K562 (cell line): ENCODE data around the gene GFAP. TPM values are rescaled to one million over a fixed set of nuclear protein-coding genes. Genes with fewer than 3 reads are reported as not detected.
A peak's percentile ranks its signal among the peaks of the same experiment; 100 is the strongest.

Source experiments
- FOXP1 ChIP-seq: sonication (generic); formaldehyde crosslinking; IDR thresholded peaks from 2 replicates; pipeline ENCODE4 v1.8.0; 2022; ENCODE audit warnings: mild to moderate bottlenecking, missing genetic modification reagents
- GMEB1 ChIP-seq: fragments of 250-450 bp; sonication (Bioruptor Pico); IDR thresholded peaks from 2 replicates; pipeline ENCODE4 v1.4.0; 2020; ENCODE audit warnings: mild to moderate bottlenecking
- HDAC1 ChIP-seq, 2 experiments: fragments of 450-650 bp; IDR thresholded peaks; 2 replicates each; pipeline ENCODE4 v1.6.1; 2016 to 2017; ENCODE audit warnings: inconsistent platforms in 1 of 2, mild to moderate bottlenecking in 1 of 2, moderate library complexity in 1 of 2
- L3MBTL2 ChIP-seq: fragments of 450-650 bp; IDR thresholded peaks from 2 replicates; pipeline ENCODE4 v1.6.1; 2016; ENCODE audit warnings: mild to moderate bottlenecking, moderate library complexity
- MAX ChIP-seq: sonication (generic); formaldehyde crosslinking; IDR thresholded peaks from 2 replicates; pipeline ENCODE4 v1.9.0; 2022; ENCODE audit warnings: mild to moderate bottlenecking, missing genetic modification reagents
- MITF ChIP-seq: IDR thresholded peaks from 2 replicates; pipeline ENCODE4 v1.6.1; 2014; ENCODE audit warnings: antibody characterized with exemption
- MXD1 ChIP-seq: fragments of 250-450 bp; sonication (Bioruptor Pico); IDR thresholded peaks from 2 replicates; pipeline ENCODE4 v1.8.0; 2021; ENCODE audit warnings: borderline replicate concordance, mild to moderate bottlenecking, moderate library complexity; ENCODE audit not compliant: poor library complexity, severe bottlenecking
- NELFE ChIP-seq: IDR thresholded peaks from 2 replicates; pipeline ENCODE4 v1.6.1; 2011; ENCODE audit warnings: mild to moderate bottlenecking; ENCODE audit not compliant: insufficient read depth, insufficient read length
- PKNOX1 ChIP-seq: fragments of 450-650 bp; IDR thresholded peaks from 2 replicates; pipeline ENCODE4 v1.6.1; 2016
- POLR2AphosphoS5 ChIP-seq: IDR thresholded peaks from 2 replicates; pipeline ENCODE4 v1.6.1; 2011; ENCODE audit warnings: mild to moderate bottlenecking, low read depth, low read length, moderate library complexity; ENCODE audit not compliant: control insufficient read depth, insufficient read depth
- POLR3G ChIP-seq: IDR thresholded peaks from 2 replicates; pipeline ENCODE4 v1.6.1; 2011; ENCODE audit not compliant: insufficient read length, insufficient replicate concordance; ENCODE audit errors: extremely low read depth
- RBBP5 ChIP-seq: fragments of 200-600 bp; sonication (generic); IDR thresholded peaks from 2 replicates; pipeline ENCODE4 v1.6.1; 2012; ENCODE audit warnings: borderline replicate concordance, mild to moderate bottlenecking, low read length, control low read depth, inconsistent platforms; ENCODE audit not compliant: insufficient read depth, poor library complexity, severe bottlenecking
- RFX1 ChIP-seq: fragments of 450-650 bp; IDR thresholded peaks from 2 replicates; pipeline ENCODE4 v1.6.1; 2016; ENCODE audit warnings: mild to moderate bottlenecking, moderate library complexity
- SAP30 ChIP-seq: fragments of 200-600 bp; sonication (generic); IDR thresholded peaks from 2 replicates; pipeline ENCODE4 v1.6.1; 2012; ENCODE audit warnings: borderline replicate concordance, low read depth, mild to moderate bottlenecking, moderate library complexity, low read length, control low read depth, inconsistent platforms; ENCODE audit not compliant: insufficient read depth, poor library complexity, severe bottlenecking
- TAF15 ChIP-seq: fragments of 200-400 bp; formaldehyde crosslinking; IDR thresholded peaks from 2 replicates; pipeline ENCODE4 v1.6.1; 2017; ENCODE audit warnings: mild to moderate bottlenecking, low read depth, low read length, moderate library complexity
- ZBTB17 ChIP-seq: fragments of 450-650 bp; formaldehyde crosslinking; IDR thresholded peaks from 2 replicates; pipeline ENCODE4 v1.4.0; 2020; ENCODE audit warnings: mild to moderate bottlenecking
- ZBTB43 ChIP-seq: sonication (generic); formaldehyde crosslinking; IDR thresholded peaks from 2 replicates; pipeline ENCODE4 v1.8.0; 2023; ENCODE audit warnings: mild to moderate bottlenecking, missing genetic modification reagents
- ZBTB7A ChIP-seq: IDR thresholded peaks from 2 replicates; pipeline ENCODE4 v1.6.1; 2011; ENCODE audit warnings: low read depth, mild to moderate bottlenecking, low read length, moderate library complexity, borderline replicate concordance; ENCODE audit not compliant: control insufficient read depth
- ZNF445 ChIP-seq: fragments of 250-450 bp; sonication (Bioruptor Pico); IDR thresholded peaks from 2 replicates; pipeline ENCODE4 v1.4.0; 2020; ENCODE audit warnings: low read depth, mild to moderate bottlenecking, moderate library complexity
- polyA plus RNA-seq, 8 experiments: library from polyadenylated mRNA; depleted of rRNA in 4 of 8; stranded (reverse) in 5 of 8; unstranded in 3 of 8; fragments of >200 nt; fragmentation: Nextera tagmentation in 2 of 8; fragmentation: Illumina TruSeq in 1 of 8; extraction: Ambion mirVana in 2 of 8; extraction: Trizol in 1 of 8; gene quantifications; 2 replicates each; pipeline versions ENCODE4 v1.2.1 to v1.2.3, GENCODE V29; 2011 to 2014; ENCODE audit warnings: inconsistent platforms in 1 of 8, missing spikeins in 1 of 8
- total RNA-seq, 7 experiments: library from RNA; depleted of rRNA in 6 of 7; stranded (reverse); fragments of >200 nt in 6 of 7; fragmentation: Illumina TruSeq in 2 of 7; extraction: Trizol in 2 of 7; gene quantifications; 2 replicates each; pipeline versions ENCODE4 v1.2.1 to v1.2.3, GENCODE V29; 2011 to 2021; ENCODE audit warnings: low replicate concordance in 1 of 7

The GFAP gene
- total and polyA plus RNA-seq, 9 of the 15 experiments (the other 6 are each of a cell fraction or from before 2014, with no cell fraction given) = 0.07 to 1.4 (median 0.60) TPM; not detected in 1

GRCh38 chr17:44899074-44899782 lies 16.1 kb downstream of the GFAP start, which contains the start of gene EFTUD2 (continued):
- TF ChIP-seq GMEB1 (CRISPR knock-in tag) (peak; percentile 80), ZBTB7A (no peak), ZBTB17 (CRISPR knock-in tag) (no peak), TAF15 (0 out of 2 replicates have a peak, but pooled peaks have one; percentile 80), POLR3G (no peak), POLR2AphosphoS5 (peak; percentile 93), L3MBTL2 (peak; percentile 87), NELFE (no peak), MXD1 (CRISPR knock-in tag) (peak; percentile 89), HDAC1 (IDR thresholded peaks at IDR 0.05) (peak in 1 of 2 experiments; percentile 97; a peak in 2 of 4 replicates), MITF (peak; percentile 67; the same call in 1 of the 2 replicates), ZBTB43 (no peak), FOXP1 (peak; percentile 93; the same call in 1 of the 2 replicates), PKNOX1 (peak; percentile 50; the same call in 1 of the 2 replicates), RFX1 (peak; percentile 100), ZNF445 (no peak), MAX (CRISPR knock-in tag) (peak; percentile 95), RBBP5 (peak; percentile 98), SAP30 (peak; percentile 59)
